GM12801 (cell line): ENCODE results near the gene FXYD3.

Experiments used
- CTCF ChIP-seq: IDR thresholded peaks from one replicate; pipeline ENCODE4 v1.5.1; 2011; ENCODE audit warnings: control low read depth; ENCODE audit not compliant: insufficient read length; ENCODE audit errors: extremely low read depth

Gene FXYD3

DNA sequence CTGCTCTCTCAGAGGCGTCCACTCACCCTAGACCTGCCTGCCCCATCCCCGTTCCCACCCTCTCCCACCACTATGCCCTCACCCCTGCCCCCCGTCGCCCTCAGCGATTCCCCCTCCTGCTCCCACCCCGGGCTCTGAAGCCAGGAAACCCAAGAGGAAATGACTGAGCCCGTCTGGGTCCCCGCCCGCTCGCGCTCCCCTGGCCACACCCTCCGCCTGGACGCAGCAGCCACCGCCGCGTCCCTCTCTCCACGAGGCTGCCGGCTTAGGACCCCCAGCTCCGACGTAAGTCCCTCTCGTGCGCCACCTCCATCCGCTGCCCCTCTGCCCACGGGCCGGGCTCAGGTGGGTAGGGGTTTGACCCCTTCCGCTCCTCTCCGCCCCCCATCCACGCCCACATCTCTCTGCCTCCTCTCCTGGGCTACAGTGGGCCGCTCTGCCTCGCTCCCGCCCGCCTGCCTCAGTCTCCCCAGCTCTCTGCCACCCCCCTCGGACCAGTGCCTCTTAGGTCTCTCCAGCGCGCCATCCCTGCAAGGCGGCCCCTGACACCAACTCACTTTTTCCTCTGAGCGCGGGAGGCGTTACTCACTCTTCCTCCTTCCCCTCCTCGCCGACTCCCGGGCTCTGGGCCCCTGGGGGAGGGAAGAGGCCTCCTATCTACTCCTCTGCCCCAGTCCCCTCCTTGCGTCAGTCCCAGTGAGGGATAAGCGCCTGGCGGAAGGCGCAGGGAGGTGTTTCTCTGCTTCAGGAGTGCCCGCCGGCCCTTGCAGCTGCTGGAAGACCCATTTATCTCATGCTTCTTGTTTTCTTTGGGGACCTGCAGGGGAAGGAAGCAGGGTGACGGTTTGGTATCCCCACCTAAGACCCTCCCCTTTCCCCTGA is 39.1 kb downstream of the FXYD3 start, which contains the start of gene FXYD5:
Gene FXYD5 (plus strand): TSS at position 211 of the 882 bp plus-strand sequence. CDS start 816 bp downstream, outside the sequence.
- no peak for TF ChIP-seq CTCF

DNA sequence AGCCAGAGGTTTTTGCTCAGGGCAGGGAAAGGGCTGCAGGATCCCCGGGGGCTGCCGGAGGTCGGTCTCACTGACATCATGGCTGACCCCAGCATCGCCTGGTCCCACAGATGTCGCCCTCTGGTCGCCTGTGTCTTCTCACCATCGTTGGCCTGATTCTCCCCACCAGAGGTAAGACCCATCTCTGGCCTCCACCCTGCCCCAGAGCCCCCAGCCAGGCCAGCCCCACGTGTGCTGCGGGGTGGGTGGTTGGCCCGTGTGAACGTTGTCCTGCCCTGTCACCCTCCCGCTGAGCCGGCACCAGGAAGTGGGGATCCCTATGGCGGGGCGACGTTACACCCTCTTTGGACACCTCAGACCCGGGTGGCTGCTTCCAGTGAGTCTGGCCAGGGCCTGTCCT is 39.8 kb downstream of the FXYD3 start:
- TF ChIP-seq CTCF: no peak

- TF ChIP-seq CTCF: no peak
Measured at GRCh38 chr19:35155981-35156672, 40.5 kb downstream of the FXYD3 start.

- TF ChIP-seq CTCF: no peak
Measured at GRCh38 chr19:35156673-35157014, 41.0 kb downstream of the FXYD3 start.

- no peak for TF ChIP-seq CTCF
Measured at GRCh38 chr19:35157431-35157830, 41.8 kb downstream of the FXYD3 start.

DNA sequence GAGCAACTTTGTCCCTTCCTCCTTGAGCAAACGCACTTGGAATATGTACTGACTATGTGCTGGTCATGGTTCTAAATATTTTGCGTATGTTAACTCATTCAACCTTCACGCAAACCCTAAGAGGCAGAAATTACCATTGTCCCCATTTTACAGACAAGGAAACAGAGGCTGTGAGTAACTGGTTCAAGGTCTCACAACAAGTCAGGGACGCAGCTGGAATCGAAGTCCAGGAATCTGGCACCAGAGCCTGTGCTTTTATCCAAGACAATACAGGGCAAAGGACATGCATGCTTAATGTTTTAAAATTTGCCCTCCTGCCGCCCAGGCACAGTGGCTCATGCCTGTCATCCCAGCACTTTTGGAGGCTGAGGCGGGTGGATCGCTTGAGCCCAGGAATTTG is 44.0 kb downstream of the FXYD3 start:
- TF ChIP-seq CTCF: no peak

DNA sequence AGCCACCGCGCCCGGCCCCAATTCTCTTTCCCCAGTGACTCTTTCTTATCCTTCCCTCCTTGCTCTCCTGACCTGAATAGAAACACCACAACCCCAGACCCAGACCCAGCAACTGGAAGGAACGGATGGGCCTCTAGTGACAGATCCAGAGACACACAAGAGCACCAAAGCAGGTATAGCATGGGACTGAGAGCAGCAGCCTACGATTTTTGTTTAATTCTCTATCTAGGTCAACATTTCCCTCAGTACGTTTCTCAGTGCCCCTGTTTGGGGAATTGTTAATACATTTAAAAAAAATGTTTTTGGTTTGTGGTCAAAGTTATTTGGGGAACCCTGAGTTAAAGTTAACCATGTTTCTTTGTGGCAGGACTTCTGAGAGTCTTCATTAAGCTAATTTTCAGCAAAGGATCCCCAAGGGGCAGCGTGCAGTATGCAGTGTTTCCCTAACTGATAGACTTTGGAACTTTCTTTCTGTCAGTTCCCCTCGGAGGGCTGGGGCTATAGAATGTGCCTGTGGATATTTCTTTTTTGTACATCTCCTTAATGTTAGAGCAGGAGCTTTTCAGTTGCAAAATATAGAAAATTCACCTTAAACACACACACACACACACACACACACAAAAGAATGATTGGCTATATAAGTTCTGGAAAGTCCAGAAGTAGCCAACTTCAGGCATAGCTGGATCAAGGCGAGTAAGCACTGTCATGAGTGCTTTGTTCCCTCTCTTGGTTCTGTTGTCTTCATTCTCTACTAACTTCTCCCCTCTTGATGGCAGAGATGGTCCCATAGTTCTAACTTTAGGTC is 45.2 kb downstream of the FXYD3 start:
- no peak for TF ChIP-seq CTCF
